ENCODE results near the gene GRP. TPM values are rescaled to one million over a fixed set of nuclear protein-coding genes. Genes with fewer than 3 reads are reported as not detected.

The GRP gene
- total RNA-seq, 2 experiments from 2014 or later: not detected

DNA sequence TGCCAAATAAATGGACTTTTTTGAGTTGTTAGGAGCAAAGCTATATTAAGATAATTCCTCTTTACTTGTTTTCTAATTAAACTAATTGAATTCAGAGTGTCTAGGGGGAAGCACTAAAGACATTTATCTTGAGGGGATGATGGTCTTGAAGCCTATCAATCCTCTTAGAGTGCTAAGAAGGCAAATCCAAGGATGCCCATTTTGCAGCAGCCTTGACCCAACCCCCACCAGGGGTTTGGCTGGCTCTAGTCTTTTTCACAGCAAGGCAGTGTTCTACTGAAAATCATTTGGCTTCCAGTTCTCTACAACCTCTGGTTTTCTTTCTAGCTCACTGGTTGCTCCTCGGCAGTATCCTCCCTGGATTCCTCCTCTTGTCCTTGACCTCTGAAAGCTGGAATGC, 59.8 kb downstream of the GRP start:
- peaks cover 46% of the 10 kb centered on the region for H3K27me3 Mint-ChIP-seq (ENCODE audit: low read depth)
- no peak for ATAC-seq
- H3K36me3 Mint-ChIP-seq (ENCODE audit: low read depth): no peaks in the 10 kb centered on the region
- H3K27ac Mint-ChIP-seq: no peak overlapping the region
- POLR2A ChIA-PET: no interaction called here
- no peak for DNase-seq
- H3K4me3 Mint-ChIP-seq: no peak overlapping the region
- H3K4me1 Mint-ChIP-seq (ENCODE audit: low read depth): no peaks in the 10 kb centered on the region
- CTCF ChIA-PET: interaction anchor here (0.8 to 1.9 kb wide), 3 partner anchors 123 to 512 kb away, joined by 3 to 8 read pairs (median 3); no protein-coding TSS in a partner anchor
- no peaks in the 10 kb centered on the region for H3K9me3 Mint-ChIP-seq (ENCODE audit: insufficient read depth)

Other genes with a start within 250 kb of the GRP start
- gene SEC11C, start 80.3 kb upstream of the GRP start, total RNA-seq: 10 to 100 TPM; 49.0 to 52.5 TPM
- not detected for gene RAX, start 53.3 kb downstream of the GRP start, total RNA-seq
- not detected for gene CPLX4, start 98.5 kb downstream of the GRP start, total RNA-seq
- 10 to 100 TPM; 57.2 to 59.1 TPM for gene LMAN1, start 139.1 kb downstream of the GRP start, total RNA-seq

All from activated CD8-positive, alpha-beta T cell treated with anti-CD3 and anti-CD28 coated beads, Interleukin-2, amount 10 ng/mL, durations not matched to agents 7 days and 5 days (primary cell).